Gastroesophageal sphincter (tissue), 3 donors: ENCODE measurements around the gene RBP3.

Experiments
- POLR2AphosphoS5 ChIP-seq: sonication (generic); formaldehyde crosslinking; IDR thresholded peaks from one replicate; pipeline ENCODE4 v1.6.1; 2017; ENCODE audit warnings: antibody characterized with exemption
- TF ChIP-seq, protein P1 (sequence below), 4 experiments: fragments of 200-600 bp in 2 of 4; fragments of 450-650 bp in 2 of 4; sonication (generic) in 1 of 4; IDR thresholded peaks; one replicate each; pipeline ENCODE4 v1.5.1; 2017 to 2019; ENCODE audit warnings: antibody characterized with exemption in 4 of 4, mild to moderate bottlenecking in 2 of 4, moderate library complexity in 2 of 4

DNA sequence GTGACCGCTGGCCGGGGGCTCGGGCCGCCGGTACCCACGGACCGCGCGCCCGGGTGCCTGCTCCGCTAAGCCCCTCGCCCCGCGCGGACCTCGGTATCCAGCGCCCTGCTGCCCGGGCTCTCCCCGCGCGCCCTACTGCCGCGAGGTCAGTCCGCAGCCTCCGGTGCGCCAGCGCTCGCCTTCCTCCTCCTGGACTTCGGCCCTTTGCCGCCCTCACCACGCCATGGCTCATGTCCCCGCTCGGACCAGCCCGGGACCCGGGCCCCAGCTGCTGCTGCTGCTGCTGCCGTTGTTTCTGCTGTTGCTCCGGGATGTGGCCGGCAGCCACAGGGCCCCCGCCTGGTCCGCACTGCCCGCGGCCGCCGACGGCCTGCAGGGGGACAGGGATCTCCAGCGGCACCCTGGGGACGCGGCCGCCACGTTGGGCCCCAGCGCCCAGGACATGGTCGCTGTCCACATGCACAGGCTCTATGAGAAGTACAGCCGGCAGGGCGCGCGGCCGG, 47.7 kb upstream of the RBP3 start:
- TF ChIP-seq, protein P1, sequence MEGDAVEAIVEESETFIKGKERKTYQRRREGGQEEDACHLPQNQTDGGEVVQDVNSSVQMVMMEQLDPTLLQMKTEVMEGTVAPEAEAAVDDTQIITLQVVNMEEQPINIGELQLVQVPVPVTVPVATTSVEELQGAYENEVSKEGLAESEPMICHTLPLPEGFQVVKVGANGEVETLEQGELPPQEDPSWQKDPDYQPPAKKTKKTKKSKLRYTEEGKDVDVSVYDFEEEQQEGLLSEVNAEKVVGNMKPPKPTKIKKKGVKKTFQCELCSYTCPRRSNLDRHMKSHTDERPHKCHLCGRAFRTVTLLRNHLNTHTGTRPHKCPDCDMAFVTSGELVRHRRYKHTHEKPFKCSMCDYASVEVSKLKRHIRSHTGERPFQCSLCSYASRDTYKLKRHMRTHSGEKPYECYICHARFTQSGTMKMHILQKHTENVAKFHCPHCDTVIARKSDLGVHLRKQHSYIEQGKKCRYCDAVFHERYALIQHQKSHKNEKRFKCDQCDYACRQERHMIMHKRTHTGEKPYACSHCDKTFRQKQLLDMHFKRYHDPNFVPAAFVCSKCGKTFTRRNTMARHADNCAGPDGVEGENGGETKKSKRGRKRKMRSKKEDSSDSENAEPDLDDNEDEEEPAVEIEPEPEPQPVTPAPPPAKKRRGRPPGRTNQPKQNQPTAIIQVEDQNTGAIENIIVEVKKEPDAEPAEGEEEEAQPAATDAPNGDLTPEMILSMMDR (IDR thresholded peaks at IDR 0.05): no peak
- no peak for TF ChIP-seq POLR2AphosphoS5
